GM19023 (cell line): ENCODE results near the gene ADGRG3.

Experiments
- ATAC-seq: cut with Tn5 transposase; IDR thresholded peaks from one replicate; pipeline ENCODE4 v1.9.1; 2021; ENCODE audit warnings: mild to moderate bottlenecking, moderate library complexity; ENCODE audit not compliant: unreplicated experiment

ADGRG3 gene

DNA sequence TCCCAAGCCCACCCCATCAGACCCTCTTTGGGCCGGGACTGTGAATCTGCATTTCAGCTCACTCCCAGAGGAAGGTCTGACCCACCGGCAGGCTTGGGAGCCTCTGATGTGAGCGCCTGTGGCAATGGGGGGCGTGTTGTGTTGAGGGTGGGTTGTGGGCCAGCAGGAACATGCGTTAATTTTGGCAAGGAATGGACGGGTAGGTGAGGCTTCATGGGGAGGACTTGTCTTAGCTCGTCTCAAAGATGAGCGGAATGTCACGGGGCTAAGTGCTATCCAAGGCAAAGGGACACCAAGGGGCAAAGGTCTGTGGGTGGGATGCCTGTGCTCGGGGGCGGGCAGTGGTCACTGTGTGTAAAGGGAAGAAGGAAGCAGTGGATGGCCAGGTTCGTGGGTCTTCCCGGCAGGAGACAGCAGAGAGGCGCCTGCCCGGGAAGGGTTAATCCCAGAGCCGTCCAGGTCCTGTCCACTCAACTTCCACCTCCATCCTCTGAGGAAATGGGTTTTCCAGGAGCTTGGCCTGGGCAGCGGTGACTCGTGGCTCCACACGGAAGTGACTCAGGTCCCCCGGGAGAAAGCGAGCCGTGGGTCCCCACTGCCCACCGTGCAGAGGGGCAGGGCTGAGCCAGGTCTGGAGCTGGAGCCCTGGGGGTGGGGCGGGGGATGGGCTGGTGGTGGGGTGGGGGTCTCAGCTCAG is 22.3 kb upstream of the ADGRG3 start:
- no peak for ATAC-seq

DNA sequence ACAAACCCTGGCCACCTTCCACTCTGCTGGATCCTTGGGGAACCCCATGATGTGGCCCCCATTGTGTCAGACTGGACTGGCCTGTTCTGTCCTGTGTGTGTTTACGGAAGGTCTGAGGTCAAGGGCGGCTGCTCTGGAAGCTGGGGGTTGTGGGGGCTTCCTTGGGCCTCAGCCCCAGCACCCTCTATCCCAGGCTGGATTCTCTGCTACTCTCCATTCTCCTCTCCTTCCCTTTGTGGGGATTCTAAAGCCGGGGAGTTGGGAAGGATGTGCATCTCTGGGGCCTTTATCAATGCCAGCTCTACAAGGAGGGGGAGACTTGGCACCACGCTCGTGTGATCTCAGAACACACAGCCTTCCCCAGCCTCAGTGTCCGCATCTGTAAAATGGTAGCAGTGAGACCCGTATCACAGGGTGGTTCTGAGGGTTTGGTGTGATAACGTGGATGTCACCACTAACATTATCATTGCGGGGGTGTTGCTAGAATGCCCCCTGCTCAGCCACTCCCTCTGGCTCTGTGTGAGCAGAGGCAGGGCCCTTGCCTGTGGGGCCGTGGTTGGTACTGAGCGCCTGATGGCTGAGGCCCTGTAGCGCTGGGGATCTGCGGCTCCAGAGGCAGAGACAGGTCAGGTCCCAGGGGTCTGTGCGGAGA is 21.6 kb upstream of the ADGRG3 start:
- no peak for ATAC-seq

DNA sequence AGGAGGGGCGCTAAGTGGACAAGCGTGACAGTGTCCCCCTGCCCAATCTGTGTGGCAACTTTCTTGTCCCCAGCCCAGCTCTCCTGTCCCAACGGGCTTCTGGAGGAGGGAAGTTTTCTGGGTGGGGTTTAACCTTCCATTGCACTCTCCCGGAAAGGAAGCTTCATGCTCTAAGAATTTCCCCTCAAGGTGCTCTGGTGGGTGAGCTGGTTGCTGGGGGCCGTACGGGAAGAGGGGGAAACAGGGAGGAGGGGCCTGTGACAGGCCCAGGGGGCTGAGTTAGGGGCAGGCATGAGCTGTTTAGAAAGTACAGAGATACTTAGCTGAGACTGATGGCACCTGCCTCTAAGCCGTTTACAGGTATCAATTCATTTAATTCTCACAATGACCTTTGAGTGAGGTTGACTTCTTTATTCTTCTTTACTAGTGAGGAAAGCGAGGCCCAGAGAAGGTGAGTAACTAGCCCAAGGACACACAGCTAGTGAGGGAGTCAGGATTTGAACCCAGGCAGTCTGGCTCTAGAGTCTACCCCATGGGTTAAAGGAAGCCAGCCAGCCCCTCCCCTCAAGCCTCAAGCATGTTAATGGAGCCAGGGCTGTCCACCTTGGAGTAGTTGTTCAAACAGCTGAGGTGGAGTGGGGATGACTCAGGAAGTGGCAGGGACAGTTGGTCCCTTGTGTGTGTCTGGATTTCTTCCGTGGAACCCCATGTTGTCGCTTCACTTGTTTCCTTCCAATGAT is 20.8 kb upstream of the ADGRG3 start:
- ATAC-seq: no peak

DNA sequence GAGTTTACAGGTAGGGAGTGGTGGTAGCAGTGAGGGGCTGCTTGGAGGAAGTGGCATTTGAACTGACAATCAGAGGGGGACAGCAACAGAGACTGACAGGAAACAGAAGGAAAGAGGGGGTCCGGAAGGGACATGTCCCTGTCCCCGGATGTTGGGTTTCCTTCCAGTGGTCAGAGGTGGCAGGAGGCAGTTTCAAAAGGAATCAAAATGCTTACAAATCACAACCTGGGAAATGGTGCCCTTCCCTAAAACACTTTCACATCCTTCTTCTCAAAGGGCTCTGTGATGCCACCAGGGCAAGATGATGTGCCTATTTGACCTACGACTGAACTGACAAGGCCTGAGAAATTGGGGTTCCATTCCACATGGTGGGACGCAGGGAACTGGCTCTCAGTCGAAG is 20.0 kb upstream of the ADGRG3 start:
- no peak for ATAC-seq

DNA sequence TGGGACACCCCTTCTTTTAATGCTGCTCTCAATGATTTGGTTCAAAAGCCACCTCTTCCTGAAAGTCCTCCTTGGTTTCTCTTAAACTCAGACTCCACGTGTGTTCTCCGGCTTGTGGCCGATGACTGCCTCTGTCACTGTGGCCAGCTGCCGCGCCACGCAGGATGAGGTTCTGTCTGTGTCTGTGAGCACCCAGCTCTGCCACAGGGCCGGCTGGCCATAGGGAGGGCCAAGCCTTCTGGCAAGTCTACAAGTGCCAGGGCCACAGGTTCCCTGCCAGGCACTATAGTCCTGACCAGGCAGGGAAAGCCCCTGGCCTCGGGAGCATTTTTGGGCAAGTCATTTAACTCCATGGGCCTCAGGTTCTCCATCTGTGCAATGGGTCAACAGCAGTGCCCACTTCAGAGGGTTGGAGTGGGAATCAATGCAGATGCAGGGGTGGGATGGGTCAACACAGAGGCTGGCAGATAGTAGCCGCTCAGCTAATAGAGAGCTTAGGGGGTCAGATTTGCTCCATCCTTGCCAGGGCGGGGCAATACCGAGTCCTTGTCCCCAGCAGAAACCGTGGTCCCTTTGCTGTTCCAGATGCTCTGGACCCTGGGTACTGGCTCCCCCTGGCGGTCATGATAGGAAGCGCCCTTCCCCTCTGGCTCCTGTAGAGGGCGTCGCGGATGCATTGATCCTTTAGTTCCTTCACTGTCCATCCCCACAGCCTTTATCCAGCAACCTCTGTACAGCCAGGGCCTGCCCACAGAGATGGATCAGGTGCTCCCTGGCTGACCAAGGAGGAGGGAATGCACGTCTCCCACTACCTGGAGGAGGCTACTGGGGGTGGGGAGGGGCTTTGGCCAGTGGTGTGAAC is 19.3 kb upstream of the ADGRG3 start:
- no peak for ATAC-seq

DNA sequence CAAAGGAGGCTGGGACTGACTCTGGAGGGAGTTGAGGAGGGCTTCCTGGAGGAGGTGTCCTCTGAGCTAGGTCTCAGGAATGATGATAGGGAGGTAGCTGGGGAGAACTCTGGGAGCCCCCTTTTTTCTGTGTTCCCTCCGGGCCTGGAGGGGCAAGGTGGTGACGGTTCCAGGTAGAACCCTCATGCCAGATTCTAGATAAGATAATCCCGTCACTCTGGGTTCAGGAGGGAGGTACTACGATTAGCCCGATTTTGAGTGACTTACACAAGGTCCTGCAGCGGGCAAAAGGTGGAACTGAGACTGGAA is 18.7 kb upstream of the ADGRG3 start:
- no peak for ATAC-seq

DNA sequence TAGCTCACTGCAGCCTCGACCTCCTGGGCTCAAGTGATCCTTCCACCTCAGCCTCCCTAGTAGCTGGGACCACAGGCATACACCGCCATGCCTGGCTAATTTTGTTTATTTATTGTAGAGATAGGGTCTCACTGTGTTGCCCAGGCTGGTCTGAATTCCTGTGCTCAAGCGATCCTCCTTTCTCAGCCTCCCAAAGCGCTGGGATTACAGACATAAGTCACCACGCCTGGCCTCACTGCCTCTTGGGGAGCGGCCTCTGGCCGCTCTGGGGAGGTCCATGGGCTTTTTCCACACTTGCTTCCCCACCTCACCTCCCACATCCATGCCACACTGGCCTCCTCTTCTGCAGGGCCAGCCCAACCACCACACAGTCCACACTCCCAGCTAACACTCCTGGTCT is 18.3 kb upstream of the ADGRG3 start:
- ATAC-seq: no peak

DNA sequence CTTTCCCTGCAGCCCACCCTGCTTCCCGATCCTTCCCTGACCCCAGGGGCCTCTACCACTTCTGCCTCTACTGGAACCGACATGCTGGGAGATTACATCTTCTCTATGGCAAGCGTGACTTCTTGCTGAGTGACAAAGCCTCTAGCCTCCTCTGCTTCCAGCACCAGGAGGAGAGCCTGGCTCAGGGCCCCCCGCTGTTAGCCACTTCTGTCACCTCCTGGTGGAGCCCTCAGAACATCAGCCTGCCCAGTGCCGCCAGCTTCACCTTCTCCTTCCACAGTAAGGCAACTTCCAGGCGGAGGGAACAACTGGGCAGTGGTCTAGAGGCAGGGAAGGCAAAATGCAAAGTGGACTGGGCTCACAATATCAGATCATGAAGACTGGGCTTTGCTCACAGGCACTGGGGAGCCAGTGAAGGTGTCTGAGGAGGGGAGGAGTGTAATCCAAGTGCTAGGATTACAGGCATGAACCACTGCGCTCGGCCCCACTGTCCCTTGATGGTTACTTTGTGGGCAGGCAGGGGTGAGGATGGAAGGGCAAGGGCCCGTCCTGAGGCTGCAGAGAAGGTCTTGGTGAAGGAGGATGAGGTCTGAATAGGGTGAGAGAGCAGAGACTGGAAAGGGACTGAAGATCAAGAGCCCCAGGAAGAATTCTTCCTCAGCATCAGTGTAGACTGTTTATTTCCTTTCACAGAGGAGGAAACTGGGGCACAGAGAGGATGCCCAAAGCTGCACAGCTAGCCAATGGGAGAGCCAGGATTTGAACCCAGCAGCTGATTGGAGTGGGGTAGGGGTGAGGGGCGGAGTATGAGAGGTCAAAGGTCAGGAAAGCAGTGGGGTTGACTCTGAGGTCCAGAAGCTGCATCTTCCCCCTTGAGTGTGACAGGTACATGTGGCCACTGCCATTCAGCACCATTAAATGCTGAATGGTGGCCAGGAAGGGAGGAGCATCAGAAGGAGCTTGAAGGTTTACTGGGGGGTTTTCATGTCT is 16.5 kb upstream of the ADGRG3 start:
- ATAC-seq: no peak

DNA sequence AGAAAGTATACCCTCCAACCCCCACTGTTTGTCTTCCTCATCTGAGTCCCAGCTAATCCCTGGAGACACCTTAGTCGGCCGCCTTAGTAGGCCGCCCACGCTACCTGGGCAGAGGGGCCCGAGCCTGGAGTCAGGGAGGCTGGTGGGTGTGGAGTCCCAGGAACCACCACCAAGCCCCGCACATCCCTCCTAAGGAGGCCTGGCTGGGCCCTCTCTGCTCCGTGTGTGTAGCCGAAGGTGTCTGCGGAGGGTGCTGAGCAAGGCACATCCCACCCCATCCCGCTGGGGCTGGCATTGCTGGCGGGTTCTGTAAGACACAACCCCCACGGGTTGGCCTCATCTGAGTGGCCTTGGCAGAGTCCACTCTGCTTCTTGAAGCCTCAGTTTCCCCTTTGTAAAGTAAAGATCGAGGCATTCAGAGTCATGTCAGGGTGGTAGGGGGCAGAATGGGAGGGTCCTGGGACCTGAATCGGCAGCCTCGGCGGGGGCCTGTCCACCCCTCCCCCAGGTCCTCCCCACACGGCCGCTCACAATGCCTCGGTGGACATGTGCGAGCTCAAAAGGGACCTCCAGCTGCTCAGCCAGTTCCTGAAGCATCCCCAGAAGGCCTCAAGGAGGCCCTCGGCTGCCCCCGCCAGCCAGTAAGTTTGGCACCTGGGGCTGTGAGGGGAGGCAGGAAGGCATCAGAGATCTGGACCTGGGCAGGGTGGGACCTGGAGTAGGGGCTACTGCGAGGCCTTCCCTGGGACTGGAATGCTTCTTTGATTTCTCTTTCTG is 15.2 kb upstream of the ADGRG3 start:
- ATAC-seq: no peak

DNA sequence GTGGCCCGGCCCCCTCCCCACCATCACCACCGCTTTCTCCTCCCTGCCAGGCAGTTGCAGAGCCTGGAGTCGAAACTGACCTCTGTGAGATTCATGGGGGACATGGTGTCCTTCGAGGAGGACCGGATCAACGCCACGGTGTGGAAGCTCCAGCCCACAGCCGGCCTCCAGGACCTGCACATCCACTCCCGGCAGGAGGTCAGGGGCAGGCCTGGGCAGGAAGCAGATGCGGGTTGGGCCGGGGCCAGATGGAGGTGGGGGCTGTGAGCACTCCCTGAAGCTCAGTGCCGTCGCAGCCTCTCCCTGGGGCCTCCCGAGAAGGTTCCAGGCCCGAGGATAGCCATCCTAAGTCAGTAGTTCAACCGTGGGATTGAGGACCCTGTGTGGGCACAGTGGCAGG is 14.2 kb upstream of the ADGRG3 start:
- ATAC-seq: no peak

DNA sequence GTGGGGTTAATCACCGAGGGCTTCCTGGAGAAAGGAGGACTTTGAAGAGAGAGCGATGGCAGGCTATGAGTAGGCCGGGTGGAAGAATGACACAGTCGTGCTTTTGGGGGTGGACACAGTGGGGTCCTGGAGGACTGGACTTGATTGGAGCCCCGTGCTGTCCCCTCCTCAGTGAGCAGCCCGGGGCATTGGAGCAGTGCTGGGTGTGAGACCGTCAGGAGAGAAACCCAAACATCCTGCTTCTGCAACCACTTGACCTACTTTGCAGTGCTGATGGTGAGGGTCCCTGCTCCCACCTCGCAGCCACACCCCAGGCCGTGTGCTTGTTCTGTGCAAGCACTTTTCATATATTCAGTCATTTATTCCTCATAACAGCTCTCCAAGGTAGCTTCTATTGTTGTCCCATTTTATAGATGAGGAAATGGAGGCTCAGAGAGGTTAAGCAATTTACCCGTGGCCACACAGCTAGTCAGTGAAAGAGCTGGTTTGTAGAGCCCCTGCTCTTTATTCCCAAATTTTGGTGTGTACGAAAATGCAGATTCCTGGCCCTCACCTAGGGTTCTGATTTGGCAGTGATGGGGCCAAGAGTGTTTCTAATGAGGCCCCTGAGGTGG is 11.7 kb upstream of the ADGRG3 start:
- no peak for ATAC-seq

DNA sequence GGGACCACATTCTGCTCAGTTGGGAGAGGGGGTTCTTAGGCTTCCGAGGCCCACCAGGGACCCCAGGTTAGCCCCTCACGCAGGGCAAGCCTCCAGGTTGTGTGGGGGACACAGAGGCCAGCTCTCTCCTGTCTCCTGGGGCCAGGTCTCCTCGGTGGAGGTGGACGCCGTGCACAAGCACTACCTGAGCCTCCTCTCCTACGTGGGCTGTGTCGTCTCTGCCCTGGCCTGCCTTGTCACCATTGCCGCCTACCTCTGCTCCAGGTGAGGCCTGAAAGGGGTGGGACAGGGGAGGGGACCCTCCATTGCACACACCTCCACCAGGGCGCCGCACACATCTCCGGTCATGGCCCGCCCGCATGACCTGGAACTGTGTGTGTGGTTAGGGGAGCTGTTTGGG is 10.9 kb upstream of the ADGRG3 start:
- no peak for ATAC-seq

DNA sequence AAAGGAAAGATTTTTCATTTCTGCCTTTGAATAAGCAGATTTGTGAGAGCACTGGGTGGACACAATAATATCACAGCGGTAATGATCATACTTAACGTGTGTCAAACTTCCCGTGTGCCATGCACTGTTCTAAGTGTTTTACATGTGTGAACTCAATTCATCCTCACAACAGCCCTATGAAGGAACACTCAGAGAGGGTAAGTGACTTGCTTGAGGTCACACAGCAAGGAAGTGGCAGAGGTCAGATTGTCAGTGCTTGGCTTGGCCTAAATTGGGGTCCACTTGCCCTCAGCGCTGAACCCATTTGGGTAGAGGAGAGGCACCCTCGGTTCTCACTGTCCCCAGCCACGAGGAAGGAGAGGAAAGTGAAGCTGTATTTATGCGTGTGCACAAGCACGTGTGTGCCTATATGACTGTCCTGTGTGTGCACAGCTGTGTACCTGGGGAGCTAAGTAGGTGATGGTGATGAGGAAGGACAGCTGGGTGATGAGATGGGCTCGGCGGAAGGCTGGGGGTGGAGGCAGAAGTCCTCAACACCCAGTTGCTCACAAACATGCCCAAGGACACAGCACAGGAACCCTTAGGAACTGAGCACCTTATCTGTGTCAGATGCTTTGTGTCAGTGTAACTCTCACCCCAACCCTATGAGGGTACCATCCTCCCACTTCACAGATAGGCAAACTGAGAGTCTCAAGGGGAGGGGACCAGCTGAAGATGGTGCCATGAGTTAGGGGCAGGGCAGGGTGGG is 9.8 kb upstream of the ADGRG3 start:
- ATAC-seq: no peak

DNA sequence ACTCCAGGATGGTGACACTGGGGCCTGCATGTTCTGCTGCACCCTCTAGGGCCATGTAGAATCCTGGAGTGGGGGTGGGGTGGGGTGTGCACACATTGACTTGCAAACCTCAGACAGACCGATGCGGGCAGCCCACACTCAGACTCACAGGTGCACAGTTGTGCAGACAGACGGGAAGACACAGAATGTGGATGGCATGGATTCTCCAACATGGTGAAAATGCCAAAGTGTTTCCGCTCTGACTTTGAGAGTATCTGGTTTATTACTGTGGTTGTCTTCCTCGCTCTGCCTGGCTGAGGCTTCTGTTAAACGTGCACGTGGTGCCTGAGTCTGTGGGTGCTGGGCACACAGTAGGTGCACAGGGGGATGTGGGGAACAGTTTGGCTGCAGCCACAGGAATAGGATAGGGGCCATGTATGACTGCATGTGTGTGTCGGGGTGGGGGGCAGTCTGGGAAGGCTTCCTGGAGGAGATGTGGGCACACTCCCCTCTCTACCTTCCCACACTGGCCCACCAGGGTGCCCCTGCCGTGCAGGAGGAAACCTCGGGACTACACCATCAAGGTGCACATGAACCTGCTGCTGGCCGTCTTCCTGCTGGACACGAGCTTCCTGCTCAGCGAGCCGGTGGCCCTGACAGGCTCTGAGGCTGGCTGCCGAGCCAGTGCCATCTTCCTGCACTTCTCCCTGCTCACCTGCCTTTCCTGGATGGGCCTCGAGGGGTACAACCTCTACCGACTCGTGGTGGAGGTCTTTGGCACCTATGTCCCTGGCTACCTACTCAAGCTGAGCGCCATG is 9.0 kb upstream of the ADGRG3 start:
- no peak for ATAC-seq

DNA sequence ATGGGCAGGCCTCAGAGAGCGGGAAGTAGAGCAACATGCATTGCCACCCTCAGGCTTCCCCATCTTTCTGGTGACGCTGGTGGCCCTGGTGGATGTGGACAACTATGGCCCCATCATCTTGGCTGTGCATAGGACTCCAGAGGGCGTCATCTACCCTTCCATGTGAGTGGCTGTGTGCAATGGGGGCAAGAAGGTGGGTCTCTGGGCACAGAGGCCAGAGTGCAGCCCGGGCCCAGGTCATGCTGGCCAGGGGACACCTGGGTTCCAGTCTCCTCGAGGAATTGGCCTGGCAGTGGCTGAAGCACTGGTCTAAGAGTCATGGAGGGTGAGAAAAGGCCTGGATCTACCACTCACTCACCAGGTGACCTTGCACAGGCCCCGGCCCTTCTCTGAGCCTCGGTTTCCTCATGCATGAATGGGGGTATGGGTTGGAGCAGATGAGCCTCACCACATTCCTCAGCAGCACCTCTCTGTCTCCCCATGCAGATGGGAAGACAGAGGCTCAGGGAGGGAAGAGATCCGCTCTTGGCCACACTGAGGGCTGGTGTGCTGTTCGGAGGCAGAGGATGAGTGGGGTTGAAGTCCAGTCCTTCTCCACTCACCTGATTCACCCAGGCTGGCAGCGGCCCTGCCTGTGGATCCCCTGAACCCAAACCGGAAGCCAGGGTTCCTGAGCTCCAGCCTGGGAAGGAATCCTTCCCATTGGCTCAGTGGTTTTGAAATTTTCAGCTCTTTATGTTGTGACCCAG is 7.2 kb upstream of the ADGRG3 start:
- no peak for ATAC-seq

DNA sequence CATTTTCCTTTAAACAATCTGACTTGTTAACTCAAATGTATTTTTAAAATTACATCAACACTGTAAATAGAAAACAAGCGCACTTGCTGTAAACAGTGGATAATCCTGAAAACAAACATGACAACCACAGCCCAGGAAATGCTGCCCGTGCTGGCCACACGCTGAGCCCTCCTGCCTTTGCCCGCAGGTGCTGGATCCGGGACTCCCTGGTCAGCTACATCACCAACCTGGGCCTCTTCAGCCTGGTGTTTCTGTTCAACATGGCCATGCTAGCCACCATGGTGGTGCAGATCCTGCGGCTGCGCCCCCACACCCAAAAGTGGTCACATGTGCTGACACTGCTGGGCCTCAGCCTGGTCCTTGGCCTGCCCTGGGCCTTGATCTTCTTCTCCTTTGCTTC is 6.6 kb upstream of the ADGRG3 start:
- no peak for ATAC-seq
